Panc1 (cell line): ENCODE measurements around the gene PCLO. TPM values are rescaled to one million over a fixed set of nuclear protein-coding genes. Genes with fewer than 3 reads are reported as not detected.

ENCODE experiments used
- ATAC-seq: fragments of 200-7000 bp; cut with Tn5 transposase; 2 replicates; pipeline ENCODE4 v1.9.1; 2020; ENCODE audit warnings: mild to moderate bottlenecking, moderate library complexity
- BruUV-seq: library from RNA; stranded (reverse); fragments of 400-500 nt; replicated peaks from 2 replicates; lab custom pipeline; 2021; lab: Mats Ljungman, UMichigan
- CTCF ChIA-PET: fragments of 300-600 bp; sonication (Branson Sonifier 250); formaldehyde crosslinking; loops from one replicate; lab custom pipeline; 2022; ENCODE audit warnings: antibody characterized with exemption; lab: Charles Lee
- POLR2A ChIA-PET: fragments of 300-600 bp; sonication (Branson Sonifier 250); formaldehyde crosslinking; loops from one replicate; lab custom pipeline; 2022; ENCODE audit warnings: antibody characterized with exemption; lab: Charles Lee
- DNase-seq: peaks from one replicate; pipeline ENCODE4 v3.0.0-alpha.2; 2010; ENCODE audit warnings: low read depth, low spot score
- H3K27ac ChIP-seq: 2 replicates; pipeline ENCODE4 v1.5.1; 2011; ENCODE audit warnings: mild to moderate bottlenecking, low read length, inconsistent platforms
- H3K27me3 ChIP-seq: fragments of 200-500 bp; sonication (Bioruptor generic); 2 replicates; pipeline ENCODE4 v1.6.0; 2014; ENCODE audit warnings: low read length, inconsistent platforms; ENCODE audit not compliant: control insufficient read depth, insufficient read depth
- H3K36me3 ChIP-seq: fragments of 200-500 bp; sonication (Bioruptor generic); 2 replicates; pipeline ENCODE4 v1.5.1; 2014; ENCODE audit warnings: inconsistent platforms, mild to moderate bottlenecking, low read length, moderate library complexity; ENCODE audit not compliant: control insufficient read depth, insufficient read depth
- H3K4me1 ChIP-seq: 2 replicates; pipeline ENCODE4 v1.5.1; 2011; ENCODE audit warnings: inconsistent platforms, mild to moderate bottlenecking, low read length, moderate library complexity; ENCODE audit not compliant: control insufficient read depth, insufficient read depth
- H3K4me3 ChIP-seq, 2 experiments: 2 replicates each; pipeline ENCODE4 v1.5.1; 2011 to 2012; ENCODE audit warnings: low read depth in 2 of 2, low read length in 2 of 2, mild to moderate bottlenecking in 2 of 2, inconsistent platforms in 1 of 2, moderate library complexity in 1 of 2
- H3K9me3 ChIP-seq: fragments of 200-500 bp; sonication (Bioruptor generic); 2 replicates; pipeline ENCODE4 v1.5.1; 2014; ENCODE audit warnings: low read depth, mild to moderate bottlenecking, inconsistent platforms, low read length, moderate library complexity; ENCODE audit not compliant: control insufficient read depth, insufficient read depth
- POLR2AphosphoS5 ChIP-seq: IDR thresholded peaks from 2 replicates; pipeline ENCODE4 v1.6.1; 2012; ENCODE audit warnings: mild to moderate bottlenecking, low read depth, low read length, moderate library complexity
- SIN3A ChIP-seq: IDR thresholded peaks from 2 replicates; pipeline ENCODE4 v1.6.1; 2012; ENCODE audit warnings: low read depth, mild to moderate bottlenecking, low read length, moderate library complexity, borderline replicate concordance; ENCODE audit not compliant: insufficient read depth
- TCF7L2 ChIP-seq: IDR thresholded peaks from 2 replicates; pipeline ENCODE4 v1.6.1; 2011; ENCODE audit warnings: mild to moderate bottlenecking, low read depth, low read length, inconsistent platforms
- in situ Hi-C: cut with HindIII; loops from 2 replicates; pipeline ENCODE4 v1.10.0; 2016; ENCODE audit warnings: low sequenced_read_pairs, low pct_unique_long_range_greater_than_20kb
- intact Hi-C: fragments of 100-400 bp; cut with micrococcal nuclease; formaldehyde crosslinking; loops from one replicate; pipeline ENCODE4 v1.10.0; 2022; ENCODE audit not compliant: unreplicated experiment
- total RNA-seq: library from RNA; stranded (reverse); gene quantifications from one replicate; pipeline ENCODE4 v1.2.1, GENCODE V29; 2021; ENCODE audit not compliant: unreplicated experiment
- TF ChIP-seq, protein P1 (sequence below): fragments of 450-650 bp; IDR thresholded peaks from 2 replicates; pipeline ENCODE4 v1.5.1; 2017; ENCODE audit warnings: mild to moderate bottlenecking
- TF ChIP-seq, protein P2 (sequence below), 2 experiments: IDR thresholded peaks; 2 replicates each; pipeline ENCODE4 v1.6.1; 2011 to 2012; ENCODE audit warnings: low read depth in 2 of 2, control low read depth in 1 of 2, low read length in 1 of 2, mild to moderate bottlenecking in 1 of 2, moderate library complexity in 1 of 2; ENCODE audit not compliant: insufficient read depth in 1 of 2

Gene PCLO
- total RNA-seq, 1 experiment from 2014 or later, result 1.1 TPM

DNA sequence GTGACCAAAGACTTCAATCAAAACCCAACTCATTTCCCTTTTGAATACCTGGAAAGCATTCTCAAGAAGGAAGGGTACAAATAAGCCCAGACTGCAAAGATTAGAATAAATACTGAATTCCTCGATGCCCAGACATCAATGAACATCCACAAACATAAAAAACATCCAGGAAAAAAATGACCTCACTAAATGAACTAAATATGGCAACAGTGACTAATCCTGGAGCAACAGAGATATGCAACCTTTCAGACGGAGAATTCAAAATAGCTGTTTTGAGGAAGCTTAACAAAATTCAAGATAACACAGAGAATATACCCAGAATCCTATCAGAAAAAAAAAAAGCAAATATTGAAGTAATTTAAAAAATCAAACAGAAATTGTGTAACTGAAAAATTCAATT lies 43.2 kb downstream of the PCLO start:
- H3K27me3 ChIP-seq, result no peaks in the 10 kb centered on the region
- ChIA-PET POLR2A (no interaction called here), CTCF (no interaction called here)
- DNase-seq (no peak), ATAC-seq (no peak)
- no TSS peak for BruUV-seq
- TF ChIP-seq TCF7L2 (no peak), SIN3A (no peak), POLR2AphosphoS5 (no peak)
- TF ChIP-seq, protein P1, sequence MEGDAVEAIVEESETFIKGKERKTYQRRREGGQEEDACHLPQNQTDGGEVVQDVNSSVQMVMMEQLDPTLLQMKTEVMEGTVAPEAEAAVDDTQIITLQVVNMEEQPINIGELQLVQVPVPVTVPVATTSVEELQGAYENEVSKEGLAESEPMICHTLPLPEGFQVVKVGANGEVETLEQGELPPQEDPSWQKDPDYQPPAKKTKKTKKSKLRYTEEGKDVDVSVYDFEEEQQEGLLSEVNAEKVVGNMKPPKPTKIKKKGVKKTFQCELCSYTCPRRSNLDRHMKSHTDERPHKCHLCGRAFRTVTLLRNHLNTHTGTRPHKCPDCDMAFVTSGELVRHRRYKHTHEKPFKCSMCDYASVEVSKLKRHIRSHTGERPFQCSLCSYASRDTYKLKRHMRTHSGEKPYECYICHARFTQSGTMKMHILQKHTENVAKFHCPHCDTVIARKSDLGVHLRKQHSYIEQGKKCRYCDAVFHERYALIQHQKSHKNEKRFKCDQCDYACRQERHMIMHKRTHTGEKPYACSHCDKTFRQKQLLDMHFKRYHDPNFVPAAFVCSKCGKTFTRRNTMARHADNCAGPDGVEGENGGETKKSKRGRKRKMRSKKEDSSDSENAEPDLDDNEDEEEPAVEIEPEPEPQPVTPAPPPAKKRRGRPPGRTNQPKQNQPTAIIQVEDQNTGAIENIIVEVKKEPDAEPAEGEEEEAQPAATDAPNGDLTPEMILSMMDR, result no peak
- TF ChIP-seq, protein P2, sequence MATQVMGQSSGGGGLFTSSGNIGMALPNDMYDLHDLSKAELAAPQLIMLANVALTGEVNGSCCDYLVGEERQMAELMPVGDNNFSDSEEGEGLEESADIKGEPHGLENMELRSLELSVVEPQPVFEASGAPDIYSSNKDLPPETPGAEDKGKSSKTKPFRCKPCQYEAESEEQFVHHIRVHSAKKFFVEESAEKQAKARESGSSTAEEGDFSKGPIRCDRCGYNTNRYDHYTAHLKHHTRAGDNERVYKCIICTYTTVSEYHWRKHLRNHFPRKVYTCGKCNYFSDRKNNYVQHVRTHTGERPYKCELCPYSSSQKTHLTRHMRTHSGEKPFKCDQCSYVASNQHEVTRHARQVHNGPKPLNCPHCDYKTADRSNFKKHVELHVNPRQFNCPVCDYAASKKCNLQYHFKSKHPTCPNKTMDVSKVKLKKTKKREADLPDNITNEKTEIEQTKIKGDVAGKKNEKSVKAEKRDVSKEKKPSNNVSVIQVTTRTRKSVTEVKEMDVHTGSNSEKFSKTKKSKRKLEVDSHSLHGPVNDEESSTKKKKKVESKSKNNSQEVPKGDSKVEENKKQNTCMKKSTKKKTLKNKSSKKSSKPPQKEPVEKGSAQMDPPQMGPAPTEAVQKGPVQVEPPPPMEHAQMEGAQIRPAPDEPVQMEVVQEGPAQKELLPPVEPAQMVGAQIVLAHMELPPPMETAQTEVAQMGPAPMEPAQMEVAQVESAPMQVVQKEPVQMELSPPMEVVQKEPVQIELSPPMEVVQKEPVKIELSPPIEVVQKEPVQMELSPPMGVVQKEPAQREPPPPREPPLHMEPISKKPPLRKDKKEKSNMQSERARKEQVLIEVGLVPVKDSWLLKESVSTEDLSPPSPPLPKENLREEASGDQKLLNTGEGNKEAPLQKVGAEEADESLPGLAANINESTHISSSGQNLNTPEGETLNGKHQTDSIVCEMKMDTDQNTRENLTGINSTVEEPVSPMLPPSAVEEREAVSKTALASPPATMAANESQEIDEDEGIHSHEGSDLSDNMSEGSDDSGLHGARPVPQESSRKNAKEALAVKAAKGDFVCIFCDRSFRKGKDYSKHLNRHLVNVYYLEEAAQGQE (IDR thresholded peaks at IDR 0.05; ENCODE audit: insufficient read depth in 1 of 2, low read depth in 2 of 2, low read length in 1 of 2), result no peak
- intact Hi-C loops (no loop called here), in situ Hi-C loops (no loop called here)
- H3K4me3 ChIP-seq, result no peak overlapping the region
- no peaks in the 10 kb centered on the region for H3K9me3 ChIP-seq
- H3K36me3 ChIP-seq, result no peaks in the 10 kb centered on the region
- no peaks in the 10 kb centered on the region for H3K4me1 ChIP-seq
- no peak overlapping the region for H3K27ac ChIP-seq

GRCh38 chr7:83119026-83119382 lies 43.7 kb downstream of the PCLO start:
- no peak overlapping the region for H3K4me3 ChIP-seq
- no TSS peak for BruUV-seq
- H3K27me3 ChIP-seq, result no peaks in the 10 kb centered on the region
- no peaks in the 10 kb centered on the region for H3K9me3 ChIP-seq
- no peak for ATAC-seq
- ChIA-PET CTCF (no interaction called here), POLR2A (no interaction called here)
- H3K36me3 ChIP-seq, result no peaks in the 10 kb centered on the region
- DNase-seq, result no peak
- no peak overlapping the region for H3K27ac ChIP-seq
- TF ChIP-seq, protein P1, result no peak
- no peaks in the 10 kb centered on the region for H3K4me1 ChIP-seq
- intact Hi-C loops (no loop called here), in situ Hi-C loops (no loop called here)
